ENCODE results near the gene ABCA3. TPM values are rescaled to one million over a fixed set of nuclear protein-coding genes. Genes with fewer than 3 reads are reported as not detected.

ABCA3 gene
- total RNA-seq, 4 donors from 2014 or later, result 1.3 to 18.7 (median 4.7) TPM

DNA sequence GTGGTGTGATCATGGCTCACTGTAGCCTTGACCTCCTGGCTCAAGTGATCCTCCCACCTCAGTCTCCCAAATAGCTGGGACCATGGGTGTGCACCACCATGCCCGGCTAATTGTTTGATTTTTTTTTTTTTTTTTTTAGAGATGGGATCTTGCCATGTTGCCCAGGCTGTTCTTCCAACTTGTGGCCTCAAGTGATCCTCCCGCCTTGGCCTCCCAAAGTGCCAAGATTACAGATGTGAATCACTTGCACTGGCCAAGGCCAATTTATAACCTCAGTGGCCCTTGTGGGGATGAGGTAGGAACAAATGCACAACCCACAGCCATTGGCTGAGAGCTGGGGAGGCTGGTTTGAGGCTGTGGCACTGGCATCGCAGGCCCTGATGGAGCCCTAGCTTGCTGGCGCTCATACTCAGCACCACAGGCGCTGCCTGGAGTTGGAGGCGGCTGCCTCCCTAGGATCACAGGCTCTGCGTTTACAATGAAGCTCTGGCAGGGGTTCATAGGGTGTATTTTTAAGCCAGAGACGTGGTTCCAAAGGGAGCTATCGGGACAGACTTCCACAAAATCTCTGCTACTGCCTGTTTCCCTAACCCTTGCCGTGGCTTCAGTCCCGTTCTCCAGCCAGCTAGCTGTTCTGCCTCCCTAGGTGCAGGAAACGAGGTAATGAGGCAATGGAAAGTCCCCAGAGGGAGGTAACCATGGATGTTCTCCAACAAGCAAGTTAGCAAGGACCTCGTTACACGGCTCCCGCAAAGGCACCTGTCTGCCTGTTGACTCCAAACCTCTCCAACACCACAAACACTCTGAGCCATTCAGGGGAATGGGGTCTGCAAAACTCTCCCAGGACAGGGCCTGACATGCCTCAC is 2.9 kb downstream of the ABCA3 start:
- TF ChIP-seq CTCF (IDR thresholded peaks at IDR 0.05) (no peak), POLR2A (IDR thresholded peaks at IDR 0.05) (no peak)
- no peak overlapping the region for H3K27ac ChIP-seq
- H3K4me1 ChIP-seq, result no peaks in the 10 kb centered on the region
- no peak overlapping the region for H3K4me3 ChIP-seq
- H3K9me3 ChIP-seq, result no peaks in the 10 kb centered on the region
- H3K27me3 ChIP-seq, result no peaks in the 10 kb centered on the region
- no peaks in the 10 kb centered on the region for H3K36me3 ChIP-seq
- intact Hi-C loops (cut with DNase I; ENCODE audit: low total_unique reads), result loop anchor here (10.0 kb wide), 1 partner anchor 157 kb away; no protein-coding TSS in a partner anchor
- DNase-seq, result no peak

DNA sequence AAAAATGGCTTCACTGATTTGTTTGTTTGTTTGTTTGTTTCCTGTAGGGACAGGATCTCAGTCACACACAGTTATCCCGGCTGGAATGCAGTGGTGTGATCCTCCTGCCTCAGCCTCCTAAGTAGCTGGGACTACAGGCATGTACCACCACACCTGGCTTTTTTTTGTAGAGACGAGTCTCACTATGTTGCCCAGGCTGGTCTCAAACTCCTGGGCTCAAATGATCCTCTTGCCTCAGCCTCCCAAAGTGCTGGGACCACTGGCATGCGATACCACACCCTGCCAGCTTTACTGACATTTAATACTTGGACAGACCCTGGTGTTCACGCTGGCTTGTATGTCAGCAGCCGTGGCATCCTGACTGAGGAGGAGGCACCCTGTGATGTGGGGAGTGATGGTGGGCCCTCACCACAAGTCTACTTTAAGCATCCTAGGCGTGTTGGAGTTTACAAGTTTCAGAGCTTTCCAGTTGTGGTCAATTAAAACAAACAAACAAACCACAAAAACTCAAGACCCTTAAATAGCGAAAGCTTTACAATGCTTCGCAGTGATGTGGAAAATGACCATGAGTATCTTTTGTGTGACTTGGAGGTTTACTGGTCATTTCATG is 5.1 kb downstream of the ABCA3 start:
- Histone ChIP-seq H3K27me3 (no peaks in the 10 kb centered on the region), H3K36me3 (no peaks in the 10 kb centered on the region), H3K9me3 (no peaks in the 10 kb centered on the region), H3K4me1 (no peaks in the 10 kb centered on the region), H3K4me3 (no peak overlapping the region), H3K27ac (no peak overlapping the region)
- no peak for DNase-seq
- no peak for TF ChIP-seq CTCF (IDR thresholded peaks at IDR 0.05)
- no peak for TF ChIP-seq POLR2A (IDR thresholded peaks at IDR 0.05)
- intact Hi-C loops (cut with DNase I; ENCODE audit: low total_unique reads), result loop anchor here (10.0 kb wide), 1 partner anchor 159 kb away; no protein-coding TSS in a partner anchor

GRCh38 chr16:2333772-2334379 is 6.7 kb downstream of the ABCA3 start:
- intact Hi-C loops (cut with DNase I; ENCODE audit: low total_unique reads), result loop anchor here (10.0 kb wide), 1 partner anchor 161 kb away; no protein-coding TSS in a partner anchor
- no peaks in the 10 kb centered on the region for H3K36me3 ChIP-seq
- TF ChIP-seq CTCF (IDR thresholded peaks at IDR 0.05), result no peak
- no peak for TF ChIP-seq POLR2A (IDR thresholded peaks at IDR 0.05)
- H3K4me3 ChIP-seq, result no peak overlapping the region
- H3K9me3 ChIP-seq, result no peaks in the 10 kb centered on the region
- no peak for DNase-seq
- no peaks in the 10 kb centered on the region for H3K27me3 ChIP-seq
- H3K4me1 ChIP-seq, result no peaks in the 10 kb centered on the region
- no peak overlapping the region for H3K27ac ChIP-seq

DNA sequence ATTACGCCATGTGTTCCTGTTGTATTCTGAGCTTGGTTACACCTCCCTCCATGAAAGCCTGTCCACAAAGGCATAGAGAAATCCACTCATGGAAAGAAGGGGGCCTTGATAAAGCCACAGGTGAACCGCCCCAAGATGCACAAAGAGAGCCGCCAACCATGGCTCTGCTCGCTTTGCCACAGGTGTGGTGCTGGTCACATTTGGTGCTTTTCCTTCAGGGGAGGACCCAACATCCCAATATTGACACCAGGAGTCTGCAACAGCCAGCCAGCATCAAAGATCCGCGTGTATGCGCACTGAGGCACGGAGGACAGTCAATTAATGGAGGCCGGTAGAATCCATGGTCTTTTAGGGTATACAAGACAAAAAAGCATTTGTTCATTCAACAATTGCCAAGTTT is 7.3 kb downstream of the ABCA3 start:
- no peak for DNase-seq
- intact Hi-C loops (cut with DNase I; ENCODE audit: low total_unique reads), result loop anchor here (10.0 kb wide), 1 partner anchor 162 kb away; no protein-coding TSS in a partner anchor
- Histone ChIP-seq H3K27me3 (no peaks in the 10 kb centered on the region), H3K9me3 (no peaks in the 10 kb centered on the region), H3K4me3 (no peak overlapping the region), H3K36me3 (no peaks in the 10 kb centered on the region), H3K4me1 (no peaks in the 10 kb centered on the region), H3K27ac (no peak overlapping the region)
- no peak for TF ChIP-seq POLR2A (IDR thresholded peaks at IDR 0.05)
- no peak for TF ChIP-seq CTCF (IDR thresholded peaks at IDR 0.05)

GRCh38 chr16:2331931-2332267 is 8.6 kb downstream of the ABCA3 start:
- intact Hi-C loops (cut with DNase I; ENCODE audit: low total_unique reads), result loop anchor here (10.0 kb wide), 1 partner anchor 163 kb away; no protein-coding TSS in a partner anchor

More at GRCh38 chr16:2331931-2332267, 8.6 kb downstream of the ABCA3 start:
- Histone ChIP-seq H3K4me3 (no peak overlapping the region), H3K4me1 (no peaks in the 10 kb centered on the region), H3K27me3 (no peaks in the 10 kb centered on the region), H3K27ac (no peak overlapping the region), H3K36me3 (no peaks in the 10 kb centered on the region), H3K9me3 (no peaks in the 10 kb centered on the region)
- no peak for DNase-seq
- no peak for TF ChIP-seq CTCF (IDR thresholded peaks at IDR 0.05)
- no peak for TF ChIP-seq POLR2A (IDR thresholded peaks at IDR 0.05)
